SK-MEL-5 (cell line): ENCODE data around the gene SUN2. TPM values are rescaled to one million over a fixed set of nuclear protein-coding genes. Genes with fewer than 3 reads are reported as not detected.
A peak's percentile ranks its signal among the peaks of the same experiment; 100 is the strongest.

Source experiments
- DNase-seq: peaks from one replicate; pipeline ENCODE4 v3.0.0-alpha.2; 2016; ENCODE audit warnings: low read depth, low spot score
- in situ Hi-C: cut with HindIII; loops from 2 replicates; pipeline ENCODE4 v1.10.0; 2016; ENCODE audit warnings: low sequenced_read_pairs, high pct_unique_total_duplicates, low pct_unique_long_range_greater_than_20kb
- total RNA-seq: library from RNA; depleted of rRNA; stranded (reverse); fragments of >200 nt; shearing (Covaris generic); gene quantifications from 2 replicates; pipeline ENCODE4 v1.2.3, GENCODE V29; 2014

Gene SUN2
- total RNA-seq, 1 experiment from 2014 or later, result 30.7 TPM

GRCh38 chr22:38728871-38729796 lies 26.7 kb downstream of the SUN2 start:
- DNase-seq, result no peak
- in situ Hi-C loops, result no loop called here

GRCh38 chr22:38727530-38728451 lies 28.0 kb downstream of the SUN2 start:
- in situ Hi-C loops, result no loop called here

GRCh38 chr22:38727123-38727522 lies 28.7 kb downstream of the SUN2 start:
- in situ Hi-C loops, result no loop called here
- no peak for DNase-seq

More at GRCh38 chr22:38727530-38728451, 28.0 kb downstream of the SUN2 start:
- no peak for DNase-seq

- DNase-seq, result no peak
- in situ Hi-C loops, result no loop called here
Observed at GRCh38 chr22:38725900-38726655, 29.7 kb downstream of the SUN2 start.

- in situ Hi-C loops, result no loop called here
- peak; percentile 82 for DNase-seq
Observed at GRCh38 chr22:38724926-38725571, 30.7 kb downstream of the SUN2 start.

- in situ Hi-C loops, result no loop called here
- no peak for DNase-seq
Observed at GRCh38 chr22:38724176-38724575, 31.6 kb downstream of the SUN2 start.

GRCh38 chr22:38721551-38721950 lies 34.2 kb downstream of the SUN2 start:
- in situ Hi-C loops, result no loop called here

GRCh38 chr22:38720350-38720749 lies 35.4 kb downstream of the SUN2 start:
- no peak for DNase-seq
- in situ Hi-C loops, result no loop called here

More at GRCh38 chr22:38721551-38721950, 34.2 kb downstream of the SUN2 start:
- DNase-seq, result no peak

- no peak for DNase-seq
- in situ Hi-C loops, result no loop called here
Observed at GRCh38 chr22:38719196-38719595, 36.6 kb downstream of the SUN2 start.

GRCh38 chr22:38718414-38718813 lies 37.4 kb downstream of the SUN2 start:
- in situ Hi-C loops, result no loop called here
- DNase-seq, result peak; percentile 88

- DNase-seq, result no peak
- in situ Hi-C loops, result no loop called here
Observed at GRCh38 chr22:38717244-38717643, 38.6 kb downstream of the SUN2 start.

- DNase-seq, result no peak
- in situ Hi-C loops, result no loop called here
Observed at GRCh38 chr22:38716826-38717225, 39.0 kb downstream of the SUN2 start.

GRCh38 chr22:38716271-38716670 lies 39.5 kb downstream of the SUN2 start:
- in situ Hi-C loops, result no loop called here
- DNase-seq, result no peak

GRCh38 chr22:38715852-38716251 lies 39.9 kb downstream of the SUN2 start:
- no peak for DNase-seq
- in situ Hi-C loops, result no loop called here

- no peak for DNase-seq
- in situ Hi-C loops, result no loop called here
Observed at GRCh38 chr22:38715176-38715764, 40.5 kb downstream of the SUN2 start.

- in situ Hi-C loops, result no loop called here
- DNase-seq, result no peak
Observed at GRCh38 chr22:38713921-38714320, 41.9 kb downstream of the SUN2 start.
